ENCODE data around the gene PRELP.

DNA sequence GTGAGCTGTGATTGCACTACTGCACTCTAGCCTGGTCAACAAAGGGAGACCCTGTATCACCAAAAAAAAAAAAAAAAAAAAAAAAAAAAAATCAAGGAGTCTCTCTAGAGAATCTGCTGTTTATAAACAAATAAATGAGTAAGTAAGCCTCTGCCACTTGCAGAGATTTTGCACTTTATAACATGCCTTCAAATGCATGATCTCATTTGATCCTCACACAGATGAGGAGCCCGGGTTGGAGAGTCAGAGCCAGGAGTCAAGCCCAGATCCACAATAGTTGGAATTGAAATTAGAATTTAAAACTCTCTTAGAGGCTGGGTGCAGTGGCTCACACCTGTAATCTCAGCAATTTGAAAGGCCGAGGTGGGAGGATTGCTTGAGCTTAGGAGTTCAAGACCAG lies 4.0 kb downstream of the PRELP start:
- no peak for TF ChIP-seq ELF4 (IDR thresholded peaks at IDR 0.05)
- no peak for TF ChIP-seq FOXA1 (IDR thresholded peaks at IDR 0.05)
- TF ChIP-seq FOXK2 (IDR thresholded peaks at IDR 0.05) = no peak
- no peak for TF ChIP-seq BHLHE40 (IDR thresholded peaks at IDR 0.05; ENCODE audit: borderline replicate concordance)
- TF ChIP-seq FOXM1 (IDR thresholded peaks at IDR 0.05; ENCODE audit: borderline replicate concordance) = no peak
- no peak for TF ChIP-seq SUZ12 (IDR thresholded peaks at IDR 0.05)
- no peak for TF ChIP-seq CTBP1 (IDR thresholded peaks at IDR 0.05; ENCODE audit: borderline replicate concordance)
- no peak for TF ChIP-seq PKNOX1 (IDR thresholded peaks at IDR 0.05)
- TF ChIP-seq SP1 (IDR thresholded peaks at IDR 0.05) = no peak
- TF ChIP-seq HDGF (IDR thresholded peaks at IDR 0.05; ENCODE audit: borderline replicate concordance) = no peak

All from HEK293T (cell line).